ENCODE results near the gene CORO1C.

The CORO1C gene

DNA sequence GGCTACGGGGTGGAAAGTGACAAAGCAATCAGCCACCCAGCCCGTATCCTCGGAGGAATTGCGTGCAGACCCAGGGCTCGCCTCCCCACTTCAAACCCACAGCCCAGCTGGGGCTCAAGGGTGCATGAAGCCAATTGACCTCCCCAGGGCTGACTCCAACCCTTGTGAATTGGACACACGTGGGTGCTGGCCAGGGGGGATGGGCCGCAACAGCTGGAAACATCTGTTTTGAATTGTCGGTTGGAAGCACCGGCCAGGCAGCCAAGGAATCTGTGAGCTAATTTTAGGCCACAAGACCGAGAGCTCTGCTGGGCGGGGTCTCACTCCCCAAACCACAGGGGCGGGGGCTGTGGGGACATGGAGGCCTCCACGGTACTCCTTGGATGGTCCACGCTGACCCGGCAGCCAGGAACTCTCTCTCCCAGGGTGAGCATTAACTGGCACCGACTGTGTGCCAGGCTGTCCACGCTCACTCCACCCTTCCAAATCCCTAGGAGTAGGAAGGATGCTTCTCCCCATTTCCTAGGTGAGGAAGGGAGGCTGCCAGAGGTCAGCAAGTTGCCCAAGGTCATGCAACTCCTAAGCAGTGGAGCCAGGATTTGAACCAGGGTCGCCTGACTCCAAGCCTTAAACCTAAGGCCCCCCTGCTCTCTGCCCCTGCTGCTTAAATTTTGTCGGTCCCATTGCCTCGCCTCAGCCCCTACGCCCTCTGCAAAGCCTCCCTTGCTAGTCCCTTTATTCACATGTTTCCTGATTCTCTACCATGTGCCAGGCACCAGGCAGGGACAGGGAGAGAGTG lies 121.6 kb downstream of the CORO1C start:
- no peak overlapping the region for H3K27ac ChIP-seq
- H3K4me2 ChIP-seq (ENCODE audit: low read length), result no peak overlapping the region

DNA sequence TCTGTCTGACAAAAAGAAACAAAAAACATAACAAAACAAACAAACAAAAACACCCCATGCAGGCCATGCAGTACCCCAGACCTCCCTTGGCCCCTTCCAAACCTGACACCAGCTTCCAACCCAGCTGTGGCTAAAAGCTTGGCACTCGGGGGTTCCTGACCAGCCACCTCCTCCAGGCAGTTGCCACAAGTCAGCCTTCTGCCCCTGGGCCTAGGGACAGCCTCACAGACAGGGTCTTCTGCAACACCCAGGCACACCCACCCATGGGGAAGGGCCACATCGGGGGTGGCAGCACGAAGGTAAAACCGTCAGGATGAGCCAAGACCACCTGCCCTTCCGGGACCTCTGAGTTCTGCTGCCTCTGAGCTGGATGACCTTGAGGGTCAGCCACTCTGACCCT lies 122.7 kb downstream of the CORO1C start:
- no peak overlapping the region for H3K9ac ChIP-seq
- peaks cover 3% of the 10 kb centered on the region for H3K4me1 ChIP-seq
- H3K79me2 ChIP-seq, result no peaks in the 10 kb centered on the region
- TF ChIP-seq, protein P1, sequence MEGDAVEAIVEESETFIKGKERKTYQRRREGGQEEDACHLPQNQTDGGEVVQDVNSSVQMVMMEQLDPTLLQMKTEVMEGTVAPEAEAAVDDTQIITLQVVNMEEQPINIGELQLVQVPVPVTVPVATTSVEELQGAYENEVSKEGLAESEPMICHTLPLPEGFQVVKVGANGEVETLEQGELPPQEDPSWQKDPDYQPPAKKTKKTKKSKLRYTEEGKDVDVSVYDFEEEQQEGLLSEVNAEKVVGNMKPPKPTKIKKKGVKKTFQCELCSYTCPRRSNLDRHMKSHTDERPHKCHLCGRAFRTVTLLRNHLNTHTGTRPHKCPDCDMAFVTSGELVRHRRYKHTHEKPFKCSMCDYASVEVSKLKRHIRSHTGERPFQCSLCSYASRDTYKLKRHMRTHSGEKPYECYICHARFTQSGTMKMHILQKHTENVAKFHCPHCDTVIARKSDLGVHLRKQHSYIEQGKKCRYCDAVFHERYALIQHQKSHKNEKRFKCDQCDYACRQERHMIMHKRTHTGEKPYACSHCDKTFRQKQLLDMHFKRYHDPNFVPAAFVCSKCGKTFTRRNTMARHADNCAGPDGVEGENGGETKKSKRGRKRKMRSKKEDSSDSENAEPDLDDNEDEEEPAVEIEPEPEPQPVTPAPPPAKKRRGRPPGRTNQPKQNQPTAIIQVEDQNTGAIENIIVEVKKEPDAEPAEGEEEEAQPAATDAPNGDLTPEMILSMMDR (IDR thresholded peaks at IDR 0.05), result no peak
- no peak overlapping the region for H3K4me2 ChIP-seq (ENCODE audit: low read length)
- no peak overlapping the region for H3K4me3 ChIP-seq (ENCODE audit: low read depth, low read length)
- no peaks in the 10 kb centered on the region for H3K36me3 ChIP-seq (ENCODE audit: control insufficient read depth, insufficient read depth, low read length)
- no peak overlapping the region for H2AFZ ChIP-seq
- H3K9me3 ChIP-seq (ENCODE audit: control insufficient read depth, low read length), result no peaks in the 10 kb centered on the region
- H3K27ac ChIP-seq, result no peak overlapping the region
- H3K27me3 ChIP-seq (ENCODE audit: control insufficient read depth, insufficient read depth, low read length), result no peaks in the 10 kb centered on the region

More for the DNA sequence above, 121.6 kb downstream of the CORO1C start:
- H3K4me1 ChIP-seq, result no peaks in the 10 kb centered on the region
- H3K27me3 ChIP-seq (ENCODE audit: control insufficient read depth, insufficient read depth, low read length), result no peaks in the 10 kb centered on the region
- no peaks in the 10 kb centered on the region for H3K79me2 ChIP-seq
- H3K36me3 ChIP-seq (ENCODE audit: control insufficient read depth, insufficient read depth, low read length), result no peaks in the 10 kb centered on the region
- no peak overlapping the region for H3K9ac ChIP-seq
- H2AFZ ChIP-seq, result no peak overlapping the region
- TF ChIP-seq, protein P1 (IDR thresholded peaks at IDR 0.05), result no peak
- no peak overlapping the region for H3K4me3 ChIP-seq (ENCODE audit: low read depth, low read length)
- no peaks in the 10 kb centered on the region for H3K9me3 ChIP-seq (ENCODE audit: control insufficient read depth, low read length)

- no peak overlapping the region for H3K4me3 ChIP-seq (ENCODE audit: low read depth, low read length)
- no peak overlapping the region for H3K4me2 ChIP-seq (ENCODE audit: low read length)
- no peaks in the 10 kb centered on the region for H3K9me3 ChIP-seq (ENCODE audit: control insufficient read depth, low read length)
- no peaks in the 10 kb centered on the region for H3K79me2 ChIP-seq
- no peak overlapping the region for H3K9ac ChIP-seq
- peaks cover 3% of the 10 kb centered on the region for H3K4me1 ChIP-seq
- TF ChIP-seq, protein P1 (IDR thresholded peaks at IDR 0.05), result no peak
- H3K27me3 ChIP-seq (ENCODE audit: control insufficient read depth, insufficient read depth, low read length), result no peaks in the 10 kb centered on the region
- H3K36me3 ChIP-seq (ENCODE audit: control insufficient read depth, insufficient read depth, low read length), result no peaks in the 10 kb centered on the region
- H3K27ac ChIP-seq, result no peak overlapping the region
- no peak overlapping the region for H2AFZ ChIP-seq
These were observed 123.2 kb downstream of the CORO1C start for GRCh38 chr12:108607981-108608600.

DNA sequence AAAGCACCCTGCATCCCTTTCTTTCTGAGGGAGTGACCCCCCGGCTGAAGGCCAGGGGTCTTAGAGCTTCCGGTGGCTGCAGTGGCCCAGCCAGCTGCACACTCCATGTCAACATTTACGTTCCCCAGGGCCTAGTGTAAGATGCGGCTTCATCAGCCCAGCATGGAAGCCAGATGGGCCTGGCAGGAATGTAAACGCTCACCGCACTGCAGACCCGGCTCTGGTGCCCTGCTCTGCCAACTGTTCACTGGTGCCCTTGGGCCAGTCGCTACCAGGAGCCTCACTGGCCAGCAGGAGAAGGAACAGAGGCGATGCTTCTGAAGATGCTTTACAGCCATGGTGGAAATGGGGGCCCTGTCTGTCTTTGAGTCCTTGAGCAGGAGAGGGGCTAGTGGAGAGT lies 124.8 kb downstream of the CORO1C start:
- H3K4me1 ChIP-seq, result peaks cover 3% of the 10 kb centered on the region
- H3K27ac ChIP-seq, result no peak overlapping the region
- H3K4me3 ChIP-seq (ENCODE audit: low read depth, low read length), result no peak overlapping the region
- H3K36me3 ChIP-seq (ENCODE audit: control insufficient read depth, insufficient read depth, low read length), result no peaks in the 10 kb centered on the region
- TF ChIP-seq, protein P1 (IDR thresholded peaks at IDR 0.05), result no peak
- no peaks in the 10 kb centered on the region for H3K79me2 ChIP-seq
- H3K9ac ChIP-seq, result no peak overlapping the region
- H3K27me3 ChIP-seq (ENCODE audit: control insufficient read depth, insufficient read depth, low read length), result no peaks in the 10 kb centered on the region
- no peak overlapping the region for H3K4me2 ChIP-seq (ENCODE audit: low read length)
- H3K9me3 ChIP-seq (ENCODE audit: control insufficient read depth, low read length), result no peaks in the 10 kb centered on the region
- no peak overlapping the region for H2AFZ ChIP-seq

Data from parathyroid adenoma (tissue), 2 donors.